ENCODE measurements around the gene DOK6. TPM values are rescaled to one million over a fixed set of nuclear protein-coding genes. Genes with fewer than 3 reads are reported as not detected.

Gene DOK6
- total and polyA plus RNA-seq, 2 of the 13 experiments (the other 11 are each of a cell fraction or from before 2014, with no cell fraction given): 17.0 to 17.2 TPM

- no peak for TF ChIP-seq PRDM4 (CRISPR knock-in tag; IDR thresholded peaks at IDR 0.05; ENCODE audit: borderline replicate concordance)
- TF ChIP-seq FIP1L1 (IDR thresholded peaks at IDR 0.05; ENCODE audit: borderline replicate concordance, insufficient read depth, low read depth, low read length): no peak
- peak; percentile 45; the same call in 1 of the 2 replicates for TF ChIP-seq ZFP91 (CRISPR knock-in tag; IDR thresholded peaks at IDR 0.05; ENCODE audit: borderline replicate concordance)
- no peak for TF ChIP-seq ZNF552 (CRISPR knock-in tag; IDR thresholded peaks at IDR 0.05; ENCODE audit: borderline replicate concordance)
- no peak for TF ChIP-seq SRSF4 (IDR thresholded peaks at IDR 0.05; ENCODE audit: low read depth, low read length, poor library complexity, severe bottlenecking)
- no peak for TF ChIP-seq ZNF512B (CRISPR knock-in tag; IDR thresholded peaks at IDR 0.05; ENCODE audit: borderline replicate concordance)
- no peak for TF ChIP-seq SSRP1 (CRISPR knock-in tag; IDR thresholded peaks at IDR 0.05)
- TF ChIP-seq ERF (CRISPR knock-in tag; IDR thresholded peaks at IDR 0.05): peak; percentile 46; the same call in 1 of the 2 replicates
- TF ChIP-seq ZNF207 (IDR thresholded peaks at IDR 0.05; ENCODE audit: borderline replicate concordance): no peak
- no peak for TF ChIP-seq MAFF (IDR thresholded peaks at IDR 0.05; ENCODE audit: low read depth, low read length)
- no peak for TF ChIP-seq CCAR2 (optimal IDR thresholded peaks at IDR 0.05; ENCODE audit: low read depth, low read length)
- no peak for TF ChIP-seq SUZ12 (IDR thresholded peaks at IDR 0.05; ENCODE audit: low read depth, low read length)
- TF ChIP-seq KDM5B (CRISPR knock-in tag; IDR thresholded peaks at IDR 0.05; ENCODE audit: borderline replicate concordance): no peak; the same call in 1 of the 2 replicates
- no peak for TF ChIP-seq ZNF703 (CRISPR knock-in tag; IDR thresholded peaks at IDR 0.05; ENCODE audit: borderline replicate concordance)
- TF ChIP-seq ZNF577 (CRISPR knock-in tag; IDR thresholded peaks at IDR 0.05; ENCODE audit: borderline replicate concordance, low read depth): no peak
- peak; percentile 74; the same call in 1 of the 2 replicates for TF ChIP-seq TSC22D2 (CRISPR knock-in tag; IDR thresholded peaks at IDR 0.05; ENCODE audit: borderline replicate concordance)
- no peak for TF ChIP-seq GTF3A (CRISPR knock-in tag; conservative IDR thresholded peaks at IDR 0.05)
- no peak for TF ChIP-seq BATF2 (CRISPR knock-in tag; IDR thresholded peaks at IDR 0.05)
- TF ChIP-seq HNF4G (IDR thresholded peaks at IDR 0.05; ENCODE audit: borderline replicate concordance, low read depth, low read length): no peak
- TF ChIP-seq HNF4G (CRISPR knock-in tag; IDR thresholded peaks at IDR 0.05; ENCODE audit: borderline replicate concordance, low read depth): no peak
These were observed at the start of gene DOK6 (continued) for GRCh38 chr18:69400253-69400975.
